Duodenal mucosa (tissue), 2 donors: ENCODE measurements around the gene INO80.

ENCODE experiments used
- H3K27ac ChIP-seq: one replicate; pipeline ENCODE4 v1.7.0; 2013; ENCODE audit warnings: low read depth, low read length
- H3K27me3 ChIP-seq, 2 donors: one replicate each; pipeline ENCODE4 v1.7.0; 2013; ENCODE audit warnings: low read length in 2 of 2, control low read depth in 1 of 2; ENCODE audit not compliant: insufficient read depth in 2 of 2, control insufficient read depth in 1 of 2
- H3K36me3 ChIP-seq, 2 donors: one replicate each; pipeline ENCODE4 v1.7.0; 2013; ENCODE audit warnings: low read length in 2 of 2, control low read depth in 1 of 2; ENCODE audit not compliant: insufficient read depth in 2 of 2, control insufficient read depth in 1 of 2
- H3K4me1 ChIP-seq, 2 donors: one replicate each; pipeline ENCODE4 v1.7.0; 2013; ENCODE audit warnings: low read length in 2 of 2, control low read depth in 1 of 2; ENCODE audit not compliant: insufficient read depth in 2 of 2, control insufficient read depth in 1 of 2
- H3K4me3 ChIP-seq, 2 donors: one replicate each; pipeline ENCODE4 v1.7.0; 2013; ENCODE audit warnings: low read length in 2 of 2, low read depth in 1 of 2
- H3K9ac ChIP-seq, 2 donors: one replicate each; pipeline ENCODE4 v1.7.0; 2013; ENCODE audit warnings: low read length in 2 of 2, low read depth in 1 of 2
- H3K9me3 ChIP-seq, 2 donors: one replicate each; pipeline ENCODE4 v1.7.0; 2013; ENCODE audit warnings: low read length in 2 of 2, control low read depth in 1 of 2; ENCODE audit not compliant: control insufficient read depth in 1 of 2

The INO80 gene

GRCh38 chr15:41116962-41117252 is 827 bp upstream of the INO80 start:
- peak overlapping the region; percentile 68 to 98 for H3K9ac ChIP-seq
- peak overlapping the region; percentile 87 for H3K27ac ChIP-seq
- H3K36me3 ChIP-seq, result peaks cover 0 to 3% of the 10 kb centered on the region in 2 donors
- H3K4me3 ChIP-seq, result peak overlapping the region; percentile 92 to 96
- no peaks in the 10 kb centered on the region for H3K9me3 ChIP-seq
- H3K27me3 ChIP-seq, result no peaks in the 10 kb centered on the region
- peaks cover 5 to 6% of the 10 kb centered on the region in 2 donors for H3K4me1 ChIP-seq

- Histone ChIP-seq H3K4me1 (peaks cover 5 to 6% of the 10 kb centered on the region in 2 donors), H3K4me3 (peak overlapping the region; percentile 92 to 96), H3K9ac (peak overlapping the region; percentile 90 to 98), H3K36me3 (peaks cover 0 to 3% of the 10 kb centered on the region in 2 donors), H3K27me3 (no peaks in the 10 kb centered on the region), H3K27ac (peak overlapping the region; percentile 99), H3K9me3 (no peaks in the 10 kb centered on the region)
Observed at GRCh38 chr15:41115652-41116115, 396 bp downstream of the INO80 start.

- Histone ChIP-seq H3K36me3 (peaks cover 0 to 3% of the 10 kb centered on the region in 2 donors), H3K27ac (peak overlapping the region; percentile 99), H3K27me3 (no peaks in the 10 kb centered on the region), H3K4me3 (peak overlapping the region; percentile 92 to 96), H3K9ac (peak overlapping the region; percentile 75 to 98), H3K4me1 (peaks cover 5 to 6% of the 10 kb centered on the region in 2 donors), H3K9me3 (no peaks in the 10 kb centered on the region)
Observed at GRCh38 chr15:41115161-41115651, 874 bp downstream of the INO80 start.

- Histone ChIP-seq H3K9ac (no peak overlapping the region), H3K4me1 (peaks cover 0 to 3% of the 10 kb centered on the region in 2 donors), H3K9me3 (no peaks in the 10 kb centered on the region), H3K36me3 (peaks cover 0 to 7% of the 10 kb centered on the region in 2 donors), H3K27ac (no peak overlapping the region), H3K4me3 (no peak overlapping the region), H3K27me3 (no peaks in the 10 kb centered on the region)
Observed at GRCh38 chr15:41106947-41107346, 9.1 kb downstream of the INO80 start.

- no peaks in the 10 kb centered on the region for H3K9me3 ChIP-seq
- H3K36me3 ChIP-seq, result peaks cover 0 to 7% of the 10 kb centered on the region in 2 donors
- H3K4me1 ChIP-seq, result peaks cover 0 to 3% of the 10 kb centered on the region in 2 donors
- no peak overlapping the region for H3K27ac ChIP-seq
- H3K9ac ChIP-seq, result no peak overlapping the region
- H3K4me3 ChIP-seq, result no peak overlapping the region
- H3K27me3 ChIP-seq, result no peaks in the 10 kb centered on the region
Observed at GRCh38 chr15:41105348-41106334, 10.4 kb downstream of the INO80 start.

GRCh38 chr15:41104234-41104633 is 11.8 kb downstream of the INO80 start:
- H3K27me3 ChIP-seq, result no peaks in the 10 kb centered on the region
- no peaks in the 10 kb centered on the region for H3K9me3 ChIP-seq
- H3K36me3 ChIP-seq, result peaks cover 0 to 7% of the 10 kb centered on the region in 2 donors
- peaks cover 0 to 3% of the 10 kb centered on the region in 2 donors for H3K4me1 ChIP-seq
- H3K9ac ChIP-seq, result no peak overlapping the region
- H3K4me3 ChIP-seq, result no peak overlapping the region
- no peak overlapping the region for H3K27ac ChIP-seq

GRCh38 chr15:41102854-41103253 is 13.2 kb downstream of the INO80 start:
- Histone ChIP-seq H3K9me3 (no peaks in the 10 kb centered on the region), H3K4me3 (no peak overlapping the region), H3K4me1 (peaks cover 0 to 3% of the 10 kb centered on the region in 2 donors), H3K27ac (no peak overlapping the region), H3K36me3 (peaks cover 0 to 3% of the 10 kb centered on the region in 2 donors), H3K9ac (no peak overlapping the region), H3K27me3 (no peaks in the 10 kb centered on the region)

- Histone ChIP-seq H3K9ac (no peak overlapping the region), H3K36me3 (peaks cover 22 to 49% of the 10 kb centered on the region in 2 donors), H3K4me1 (no peaks in the 10 kb centered on the region), H3K9me3 (no peaks in the 10 kb centered on the region), H3K27me3 (no peaks in the 10 kb centered on the region), H3K4me3 (no peak overlapping the region), H3K27ac (no peak overlapping the region)
Observed at GRCh38 chr15:41096178-41096577, 19.9 kb downstream of the INO80 start.

GRCh38 chr15:41085029-41085428 is 31.1 kb downstream of the INO80 start:
- Histone ChIP-seq H3K36me3 (peaks cover 26 to 89% of the 10 kb centered on the region in 2 donors), H3K4me1 (peaks cover 0 to 4% of the 10 kb centered on the region in 2 donors), H3K4me3 (no peak overlapping the region), H3K9me3 (no peaks in the 10 kb centered on the region), H3K27ac (no peak overlapping the region), H3K27me3 (no peaks in the 10 kb centered on the region), H3K9ac (no peak overlapping the region)

- Histone ChIP-seq H3K4me1 (no peaks in the 10 kb centered on the region), H3K36me3 (peaks cover 29 to 87% of the 10 kb centered on the region in 2 donors), H3K4me3 (no peak overlapping the region), H3K9ac (no peak overlapping the region), H3K27ac (no peak overlapping the region), H3K9me3 (no peaks in the 10 kb centered on the region), H3K27me3 (no peaks in the 10 kb centered on the region)
Observed at GRCh38 chr15:41080144-41080543, 35.9 kb downstream of the INO80 start.
